HG03159 (cell line): Measurements from ENCODE around the gene NYAP1.
"Not testable (repeated sequence)": the region's sequence is repeated elsewhere in the genome, so short reads cannot be mapped to it uniquely, and the experiment has no call there.

Experiments used
- ATAC-seq: cut with Tn5 transposase; IDR thresholded peaks from one replicate; pipeline ENCODE4 v1.9.1; 2021; ENCODE audit warnings: mild to moderate bottlenecking, moderate library complexity; ENCODE audit not compliant: unreplicated experiment

Gene NYAP1

GRCh38 chr7:100481466-100481865 lies 2.3 kb upstream of the NYAP1 start:
- ATAC-seq: no peak

DNA sequence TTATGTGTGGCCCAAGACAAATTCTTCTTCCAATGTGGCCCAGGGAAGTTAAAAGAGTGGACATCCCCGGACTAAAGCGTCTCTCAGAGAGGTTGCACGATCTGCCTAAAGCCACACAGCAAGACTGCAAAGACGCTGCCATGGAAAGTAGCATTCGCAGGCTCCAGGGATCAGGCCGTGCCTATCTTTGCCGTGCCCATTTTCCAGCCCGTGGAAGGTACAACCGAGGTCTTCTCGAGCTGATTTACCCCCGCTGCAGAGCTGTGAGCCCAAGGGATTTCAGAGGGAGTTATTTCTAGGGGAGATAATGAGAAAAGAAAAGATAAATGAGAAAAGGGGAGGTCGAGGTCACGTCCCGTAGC lies 1.0 kb upstream of the NYAP1 start:
- ATAC-seq: no peak

GRCh38 chr7:100483090-100483721 lies 521 bp upstream of the NYAP1 start:
- ATAC-seq: peak; percentile 43

GRCh38 chr7:100484673-100485045 lies 932 bp downstream of the NYAP1 start:
- ATAC-seq: no peak

DNA sequence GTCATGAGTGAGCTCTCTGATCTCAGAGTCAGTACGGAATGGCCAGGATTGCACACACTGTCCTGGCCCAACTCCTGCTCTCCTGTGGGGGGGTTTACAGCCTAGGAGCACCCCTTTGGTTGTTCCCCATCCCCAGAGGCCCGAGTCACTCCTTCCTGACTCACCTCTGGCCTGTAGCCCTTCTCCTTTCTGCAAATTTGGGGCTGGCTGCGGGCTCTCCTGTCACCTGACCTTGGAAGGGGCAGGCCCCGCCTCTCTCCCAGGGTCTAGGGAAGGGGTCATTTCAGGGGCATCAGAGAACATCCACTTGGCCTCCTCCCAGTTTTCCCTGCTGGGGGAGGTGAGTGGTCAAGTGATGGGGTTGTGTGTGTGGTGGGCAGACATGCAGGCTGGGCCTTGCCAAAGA lies 1.7 kb downstream of the NYAP1 start:
- no peak for ATAC-seq

DNA sequence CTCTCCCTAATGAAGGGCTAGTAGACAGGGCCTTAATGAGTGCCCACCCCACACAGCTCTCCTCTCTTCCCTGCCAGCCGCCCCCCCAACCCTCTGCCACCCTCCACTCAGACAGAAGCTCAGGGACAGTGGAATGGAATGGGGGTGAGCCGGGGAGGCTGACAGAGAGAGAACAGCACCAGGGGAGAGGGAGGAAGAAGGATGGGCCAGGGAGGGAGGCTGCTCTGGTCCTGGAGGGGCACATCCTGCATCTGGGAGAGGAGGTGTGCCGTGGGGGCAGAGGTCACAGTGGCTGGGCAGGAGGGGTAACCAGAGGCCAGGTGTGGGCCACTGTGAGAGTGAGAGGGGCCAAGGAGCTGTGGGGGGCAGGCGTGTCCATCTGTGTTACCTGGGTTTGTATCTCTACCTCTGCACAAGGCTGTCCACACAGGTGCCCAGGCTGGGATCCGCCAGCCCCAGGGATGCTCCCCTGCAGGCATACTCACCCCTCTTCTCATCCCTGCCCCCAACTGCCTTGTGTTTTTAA lies 2.4 kb downstream of the NYAP1 start:
- ATAC-seq: no peak

DNA sequence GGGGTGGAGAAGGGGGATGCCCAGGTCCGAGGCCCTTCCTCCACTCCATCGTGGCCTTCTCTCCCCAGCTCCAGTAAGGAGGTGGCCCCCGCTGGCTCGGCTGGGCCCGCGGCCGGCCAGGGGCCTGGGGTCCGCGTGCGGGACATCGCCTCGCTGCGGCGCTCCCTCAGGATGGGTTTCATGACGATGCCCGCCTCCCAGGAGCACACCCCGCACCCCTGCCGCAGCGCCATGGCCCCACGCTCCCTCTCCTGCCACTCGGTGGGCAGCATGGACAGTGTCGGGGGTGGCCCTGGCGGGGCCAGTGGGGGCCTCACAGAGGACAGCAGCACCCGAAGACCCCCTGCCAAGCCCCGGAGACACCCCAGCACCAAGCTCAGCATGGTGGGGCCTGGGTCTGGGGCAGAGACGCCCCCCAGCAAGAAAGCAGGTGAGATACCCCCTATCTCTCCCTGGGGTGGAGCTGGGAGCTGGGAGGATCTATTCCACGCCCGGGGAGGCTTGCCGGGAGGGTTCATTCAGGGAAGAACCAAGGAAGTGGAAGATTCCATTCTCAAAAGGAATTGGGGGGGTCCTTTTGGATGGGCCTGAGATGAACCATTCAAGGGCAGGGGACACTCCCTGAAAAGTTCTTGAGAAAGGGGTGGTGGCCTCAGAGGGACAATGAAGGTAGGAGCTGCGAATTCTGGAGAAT lies 3.2 kb downstream of the NYAP1 start:
- no peak for ATAC-seq

GRCh38 chr7:100488333-100489095 lies 4.8 kb downstream of the NYAP1 start:
- no peak for ATAC-seq

- no peak for ATAC-seq
Observed at GRCh38 chr7:100489121-100489520, 5.4 kb downstream of the NYAP1 start.

DNA sequence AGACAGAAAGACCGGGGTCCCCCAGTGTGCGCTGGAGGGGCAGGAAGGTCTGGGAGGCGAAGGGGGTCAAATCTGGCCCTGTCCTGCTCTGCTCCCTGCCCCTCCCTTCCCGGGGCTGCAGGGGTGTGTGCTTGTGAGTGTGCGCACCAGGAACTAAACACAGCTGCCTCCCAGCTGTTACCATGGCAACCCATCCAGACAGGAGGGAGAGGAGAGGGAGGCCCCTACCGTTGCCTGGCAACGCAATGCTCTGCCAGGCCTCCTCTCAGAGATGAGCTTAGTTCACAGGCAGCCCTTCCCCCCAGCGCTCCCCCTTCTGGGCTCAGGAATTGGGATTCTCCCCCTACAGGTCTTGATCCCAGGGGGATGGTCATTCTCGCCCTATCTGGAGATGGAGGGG lies 6.1 kb downstream of the NYAP1 start:
- ATAC-seq: no peak

- ATAC-seq: no peak
Observed at GRCh38 chr7:100490483-100491191, 6.9 kb downstream of the NYAP1 start.

DNA sequence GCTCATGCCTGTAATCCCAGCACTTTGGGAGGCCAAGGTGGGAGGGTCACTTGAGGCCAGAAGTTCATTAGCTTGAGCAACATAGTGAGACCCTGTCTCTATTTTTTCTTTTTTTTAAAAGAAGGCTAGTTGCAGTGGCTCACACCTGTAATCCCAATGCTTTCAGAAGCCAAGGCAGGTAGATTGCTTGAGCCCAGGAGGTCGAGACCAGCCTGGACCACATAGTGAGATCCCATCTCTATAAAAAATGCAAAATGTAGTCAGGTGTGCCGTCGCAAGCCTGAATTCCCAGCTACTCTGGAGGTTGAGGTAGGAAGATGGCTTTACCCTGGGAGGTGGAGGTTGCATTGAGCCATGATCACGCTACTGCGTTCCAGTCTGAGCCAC lies 7.5 kb downstream of the NYAP1 start:
- no peak for ATAC-seq

DNA sequence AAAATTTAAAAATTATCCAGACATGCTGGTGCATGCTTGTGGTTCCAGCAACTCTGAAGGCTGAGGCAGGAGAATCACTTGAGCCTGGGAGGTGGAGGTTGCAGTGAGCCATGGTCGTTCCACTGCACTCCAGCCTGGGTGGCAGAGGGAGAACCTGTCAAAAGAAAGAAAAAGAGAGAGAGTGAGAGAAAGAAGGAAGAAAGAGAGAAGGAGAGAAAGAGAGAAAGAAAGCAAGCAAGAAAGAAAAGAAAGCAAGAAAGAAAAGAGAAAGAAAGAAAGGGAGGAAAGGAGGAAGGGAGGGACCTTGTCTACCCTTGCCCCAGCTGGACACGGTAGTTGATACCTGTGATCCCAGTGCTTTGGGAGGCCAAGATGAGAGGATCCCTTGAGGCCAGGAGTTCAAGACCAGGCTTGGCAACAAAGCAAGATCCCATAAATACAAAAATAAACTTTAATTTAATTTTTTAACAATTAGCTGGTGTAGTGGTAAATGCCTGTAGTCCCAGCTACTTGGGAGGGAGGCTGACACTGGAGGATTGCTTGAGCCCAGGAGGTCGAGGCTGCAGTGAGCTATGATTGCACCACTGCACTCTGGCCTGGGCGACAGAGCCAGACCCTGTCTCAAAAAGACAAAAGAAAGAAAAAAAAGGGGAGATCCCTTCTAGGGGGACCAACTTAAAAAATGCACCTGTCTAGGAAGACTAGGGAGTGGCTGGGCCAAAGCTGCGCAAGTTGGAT lies 9.2 kb downstream of the NYAP1 start:
- ATAC-seq: no peak

GRCh38 chr7:100493476-100494264 lies 9.9 kb downstream of the NYAP1 start:
- peak; percentile 61 for ATAC-seq

GRCh38 chr7:100496509-100496908 lies 12.8 kb downstream of the NYAP1 start:
- ATAC-seq: no peak

DNA sequence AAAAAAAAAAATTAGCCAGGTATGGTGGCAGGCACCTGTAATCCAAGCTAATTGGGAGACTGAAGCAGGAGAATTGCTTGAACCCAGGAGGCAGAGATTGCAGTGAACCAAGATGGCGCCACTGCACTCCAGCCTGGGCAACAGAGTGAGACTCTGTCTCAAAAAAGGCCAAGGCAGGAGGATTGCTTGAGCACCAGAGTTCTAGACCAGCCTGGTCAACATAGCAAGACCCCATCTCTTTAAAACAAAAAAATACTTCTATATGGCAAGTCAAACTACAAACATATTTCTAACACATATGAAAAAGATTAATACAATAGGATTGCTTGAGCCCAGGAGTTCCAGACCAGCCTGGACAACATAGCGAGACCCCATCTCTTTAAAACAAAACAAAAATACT lies 17.0 kb downstream of the NYAP1 start:
- ATAC-seq: not testable (repeated sequence)

DNA sequence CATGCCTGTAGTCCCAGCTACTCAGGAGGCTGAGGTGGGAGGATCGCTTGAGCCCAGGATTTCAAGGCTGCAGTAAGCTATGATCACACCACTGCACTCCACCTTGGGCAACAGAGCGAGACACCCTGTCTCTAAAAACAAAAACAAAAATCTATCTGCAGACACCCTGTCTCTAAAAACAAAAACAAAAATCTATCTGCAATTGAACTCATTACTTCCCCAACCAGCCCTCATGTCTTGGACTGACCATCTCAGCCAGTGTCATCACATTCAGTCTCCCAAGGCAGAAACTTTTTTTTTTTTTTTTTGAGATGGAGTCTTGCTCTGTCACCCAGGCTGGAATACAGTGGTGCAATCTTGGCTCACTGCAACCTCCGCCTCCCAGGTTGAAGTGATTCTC lies 20.3 kb downstream of the NYAP1 start:
- not testable (repeated sequence) for ATAC-seq

DNA sequence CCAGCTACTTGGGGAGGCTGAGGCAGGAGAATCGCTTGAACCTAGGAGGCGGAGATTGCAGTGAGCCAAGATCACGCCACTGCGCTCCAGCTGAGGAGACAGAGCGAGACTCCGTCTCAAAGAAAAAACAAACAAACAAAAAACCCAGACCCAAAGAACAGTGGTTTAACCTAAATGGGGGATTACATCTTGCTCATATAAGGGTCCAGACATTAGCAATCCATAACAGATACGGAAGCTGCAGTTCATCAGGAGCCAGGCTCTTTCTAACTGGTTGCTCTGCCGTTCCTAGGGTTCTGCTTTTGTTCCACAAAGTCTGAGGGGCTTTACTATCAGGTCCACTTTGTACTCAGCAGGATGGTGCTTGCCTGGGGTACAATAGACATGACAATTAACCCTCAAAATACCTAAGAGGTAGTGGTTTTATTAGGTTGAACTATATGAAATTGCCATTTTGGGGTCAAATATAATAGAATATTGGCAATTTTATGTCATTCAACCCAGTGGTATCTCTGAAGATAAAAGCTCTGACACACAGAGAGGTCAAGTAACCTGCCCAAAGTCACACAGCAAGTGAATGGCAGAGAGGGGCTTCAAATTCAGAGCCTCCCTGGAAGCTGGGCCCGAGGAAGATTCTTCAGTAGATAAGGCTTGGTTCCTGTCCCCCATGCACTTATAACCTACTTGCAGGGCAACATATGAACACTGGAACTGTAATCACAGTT lies 21.3 kb downstream of the NYAP1 start:
- no peak for ATAC-seq

DNA sequence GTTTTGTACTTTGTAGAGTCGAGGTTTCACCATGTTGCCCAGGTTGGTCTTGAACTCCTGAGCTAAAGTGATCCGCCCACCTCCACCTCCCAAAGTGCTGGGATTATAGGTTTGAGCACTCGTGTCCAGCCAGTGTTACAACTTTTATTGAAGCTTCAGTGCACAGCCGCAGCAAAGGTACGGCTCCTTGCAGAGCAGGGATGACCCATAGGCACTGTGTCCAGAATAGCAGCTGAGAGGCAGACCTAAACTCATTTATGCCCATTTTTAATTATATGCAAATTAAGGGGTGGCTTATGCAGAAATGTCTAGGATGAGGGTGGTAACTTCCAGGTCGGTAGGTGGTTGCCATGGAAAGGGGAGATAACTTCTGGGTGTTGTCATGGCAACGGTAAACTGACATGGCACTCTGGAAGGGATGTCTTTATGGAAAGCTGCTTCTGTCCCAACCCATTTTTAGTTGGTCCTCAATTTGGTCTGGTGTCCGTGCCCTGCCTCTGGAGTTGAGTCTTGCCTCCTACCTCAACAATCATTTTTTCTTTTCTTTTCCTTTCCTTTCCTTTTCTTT lies 22.7 kb downstream of the NYAP1 start:
- no peak for ATAC-seq
